Neural cell (in vitro differentiated cells): ENCODE data around the gene ZNF221. TPM values are rescaled to one million over a fixed set of nuclear protein-coding genes. Genes with fewer than 3 reads are reported as not detected.

Source experiments
- H2AFZ ChIP-seq: fragments of 200-600, 300-800 bp; sonication (generic), shearing (Covaris generic); 2 replicates; pipeline ENCODE4 v1.6.0; 2014; ENCODE audit warnings: low read depth, mild to moderate bottlenecking, antibody characterized with exemption, low read length, moderate library complexity
- H3F3A ChIP-seq: fragments of 200-600 bp; shearing (Covaris generic); 2 replicates; pipeline ENCODE4 v1.6.1; 2016; ENCODE audit warnings: mild to moderate bottlenecking, moderate library complexity, mixed read lengths, antibody characterized with exemption, low read length; ENCODE audit not compliant: insufficient read depth, poor library complexity, severe bottlenecking
- H3K27ac ChIP-seq: fragments of 200-600, 300-800 bp; sonication (generic), shearing (Covaris generic); 2 replicates; pipeline ENCODE4 v1.5.1; 2014; ENCODE audit warnings: mild to moderate bottlenecking, low read length, moderate library complexity
- H3K27me3 ChIP-seq: fragments of 300-800, 200-600 bp; sonication (generic), shearing (Covaris generic); 2 replicates; pipeline ENCODE4 v1.6.0; 2014; ENCODE audit warnings: mild to moderate bottlenecking, low read depth, low read length, moderate library complexity; ENCODE audit not compliant: insufficient read depth
- H3K36me3 ChIP-seq: fragments of 300-800, 200-600 bp; sonication (generic), shearing (Covaris generic); 2 replicates; pipeline ENCODE4 v1.5.1; 2014; ENCODE audit warnings: mild to moderate bottlenecking, antibody characterized with exemption, low read length, moderate library complexity; ENCODE audit not compliant: insufficient read depth
- H3K4me2 ChIP-seq: fragments of 300-800, 200-600 bp; sonication (generic), shearing (Covaris generic); 2 replicates; pipeline ENCODE4 v1.6.0; 2014; ENCODE audit warnings: mild to moderate bottlenecking, low read length
- H3K4me3 ChIP-seq: fragments of 300-800, 200-600 bp; sonication (generic), shearing (Covaris generic); 2 replicates; pipeline ENCODE4 v1.5.1; 2014; ENCODE audit warnings: mild to moderate bottlenecking, low read length, moderate library complexity
- H3K79me2 ChIP-seq: fragments of 200-600 bp; shearing (Covaris generic); replicated peaks from 2 replicates; pipeline ENCODE4 v1.6.0; 2014; ENCODE audit warnings: mild to moderate bottlenecking, low read length, moderate library complexity; ENCODE audit not compliant: insufficient read depth
- H3K9ac ChIP-seq: fragments of 300-800, 200-600 bp; sonication (generic), shearing (Covaris generic); 2 replicates; pipeline ENCODE4 v1.6.1; 2016; ENCODE audit warnings: mild to moderate bottlenecking, low read length, mixed read lengths
- H3K9me2 ChIP-seq: fragments of 200-600 bp; shearing (Covaris generic); 2 replicates; pipeline ENCODE4 v1.6.1; 2016; ENCODE audit warnings: mild to moderate bottlenecking, low read length, mixed read lengths; ENCODE audit not compliant: insufficient read depth
- H3K9me3 ChIP-seq: fragments of 200-600, 300-800 bp; sonication (generic), shearing (Covaris generic); 2 replicates; pipeline ENCODE4 v1.6.1; 2016; ENCODE audit warnings: mild to moderate bottlenecking, mixed run types, low read length, moderate library complexity, mixed read lengths
- H4K20me1 ChIP-seq: fragments of 200-600 bp; shearing (Covaris generic); 2 replicates; pipeline ENCODE4 v1.6.1; 2016; ENCODE audit warnings: mild to moderate bottlenecking, mixed run types; ENCODE audit not compliant: insufficient read depth
- CTCF ChIP-seq: fragments of 450-650 bp; IDR thresholded peaks from 2 replicates; pipeline ENCODE4 v1.5.1; 2014; ENCODE audit warnings: antibody characterized with exemption, mild to moderate bottlenecking, moderate library complexity; ENCODE audit not compliant: poor library complexity, severe bottlenecking
- EP300 ChIP-seq: fragments of 450-650 bp; conservative IDR thresholded peaks from 2 replicates; pipeline ENCODE4 v1.6.1; 2014; ENCODE audit warnings: antibody characterized with exemption, mild to moderate bottlenecking, moderate library complexity; ENCODE audit not compliant: poor library complexity, severe bottlenecking
- EZH2 ChIP-seq: fragments of 200-600, 300-800 bp; shearing (Covaris generic), sonication (generic); IDR thresholded peaks from 2 replicates; pipeline ENCODE4 v1.6.1; 2014; ENCODE audit warnings: antibody characterized with exemption, low read length, borderline replicate concordance, mild to moderate bottlenecking; ENCODE audit not compliant: insufficient read depth, poor library complexity, severe bottlenecking
- MXI1 ChIP-seq: fragments of 450-650 bp; conservative IDR thresholded peaks from 2 replicates; pipeline ENCODE4 v1.6.1; 2014; ENCODE audit warnings: antibody characterized with exemption, mild to moderate bottlenecking; ENCODE audit not compliant: poor library complexity, severe bottlenecking
- POLR2AphosphoS5 ChIP-seq: IDR thresholded peaks from 2 replicates; pipeline ENCODE4 v1.6.1; 2012
- RAD21 ChIP-seq: fragments of 450-650 bp; conservative IDR thresholded peaks from 2 replicates; pipeline ENCODE4 v1.6.1; 2014; ENCODE audit warnings: antibody characterized with exemption, mild to moderate bottlenecking, moderate library complexity
- REST ChIP-seq: IDR thresholded peaks from 2 replicates; pipeline ENCODE4 v1.6.1; 2012; ENCODE audit warnings: borderline replicate concordance
- SMC3 ChIP-seq: fragments of 450-650 bp; conservative IDR thresholded peaks from 2 replicates; pipeline ENCODE4 v1.6.1; 2014; ENCODE audit warnings: antibody characterized with exemption, mild to moderate bottlenecking, moderate library complexity; ENCODE audit not compliant: poor library complexity
- TAF1 ChIP-seq: IDR thresholded peaks from 2 replicates; pipeline ENCODE4 v1.6.1; 2012; ENCODE audit warnings: low read depth
- polyA plus RNA-seq: library from polyadenylated mRNA; depleted of rRNA; stranded (reverse); fragments of >200 nt; gene quantifications from 2 replicates; pipeline ENCODE4 v1.2.3, GENCODE V29; 2014

Gene ZNF221
- polyA plus RNA-seq, 1 donor from 2014 or later = 7.4 TPM

DNA sequence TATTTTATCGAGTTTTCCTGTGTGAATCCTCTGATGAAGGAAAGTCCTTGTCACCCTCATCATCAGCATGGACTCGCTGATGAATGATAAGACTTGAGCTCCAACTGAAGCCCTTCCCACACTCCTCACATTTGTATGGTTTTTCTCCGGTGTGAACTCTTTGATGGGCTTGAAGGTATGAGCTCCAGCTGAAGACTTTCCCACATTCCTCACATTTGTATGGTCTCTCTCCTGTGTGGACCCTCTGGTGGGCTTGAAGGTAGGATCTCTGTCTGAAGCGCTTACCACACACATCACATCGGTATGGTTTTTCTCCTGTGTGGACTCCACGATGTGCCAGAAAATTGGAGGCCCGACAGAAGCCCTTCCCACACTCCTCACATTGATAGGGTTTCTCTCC, 37.6 kb upstream of the ZNF221 start:
- peaks cover 41% of the 10 kb centered on the region for H3K36me3 ChIP-seq
- no peak overlapping the region for H2AFZ ChIP-seq
- no peaks in the 10 kb centered on the region for H3F3A ChIP-seq
- H3K79me2 ChIP-seq = no peaks in the 10 kb centered on the region
- no peak for TF ChIP-seq MXI1
- no peak for TF ChIP-seq EZH2
- TF ChIP-seq REST = no peak
- TF ChIP-seq SMC3 = no peak
- no peak overlapping the region for H3K9ac ChIP-seq
- H3K27me3 ChIP-seq = no peaks in the 10 kb centered on the region
- peaks cover 39% of the 10 kb centered on the region for H3K9me3 ChIP-seq
- H4K20me1 ChIP-seq = no peaks in the 10 kb centered on the region
- H3K4me3 ChIP-seq = no peak overlapping the region
- H3K27ac ChIP-seq = no peak overlapping the region
- H3K4me2 ChIP-seq = no peak overlapping the region
- no peaks in the 10 kb centered on the region for H3K9me2 ChIP-seq

GRCh38 chr19:43914051-43914450, 37.0 kb upstream of the ZNF221 start:
- no peak overlapping the region for H3K4me3 ChIP-seq
- no peak overlapping the region for H2AFZ ChIP-seq
- H3K9ac ChIP-seq = no peak overlapping the region
- peaks cover 42% of the 10 kb centered on the region for H3K36me3 ChIP-seq
- no peaks in the 10 kb centered on the region for H3K27me3 ChIP-seq
- H3F3A ChIP-seq = no peaks in the 10 kb centered on the region
- H3K9me2 ChIP-seq = no peaks in the 10 kb centered on the region
- H3K79me2 ChIP-seq = no peaks in the 10 kb centered on the region
- no peaks in the 10 kb centered on the region for H4K20me1 ChIP-seq
- peaks cover 39% of the 10 kb centered on the region for H3K9me3 ChIP-seq
- H3K4me2 ChIP-seq = no peak overlapping the region
- no peak for TF ChIP-seq MXI1
- TF ChIP-seq SMC3 = no peak
- no peak for TF ChIP-seq POLR2AphosphoS5
- TF ChIP-seq EZH2 = no peak
- no peak for TF ChIP-seq EP300
- no peak for TF ChIP-seq RAD21
- TF ChIP-seq REST = no peak
- no peak for TF ChIP-seq TAF1
- no peak for TF ChIP-seq CTCF
- no peak overlapping the region for H3K27ac ChIP-seq
